Neural cell (in vitro differentiated cells): ENCODE results near the gene FNDC3B. TPM values are rescaled to one million over a fixed set of nuclear protein-coding genes. Genes with fewer than 3 reads are reported as not detected.

ENCODE experiments used
- H2AFZ ChIP-seq: fragments of 200-600, 300-800 bp; sonication (generic), shearing (Covaris generic); 2 replicates; pipeline ENCODE4 v1.6.0; 2014; ENCODE audit warnings: low read depth, mild to moderate bottlenecking, antibody characterized with exemption, low read length, moderate library complexity
- H3F3A ChIP-seq: fragments of 200-600 bp; shearing (Covaris generic); 2 replicates; pipeline ENCODE4 v1.6.1; 2016; ENCODE audit warnings: mild to moderate bottlenecking, moderate library complexity, mixed read lengths, antibody characterized with exemption, low read length; ENCODE audit not compliant: insufficient read depth, poor library complexity, severe bottlenecking
- H3K27ac ChIP-seq: fragments of 200-600, 300-800 bp; sonication (generic), shearing (Covaris generic); 2 replicates; pipeline ENCODE4 v1.5.1; 2014; ENCODE audit warnings: mild to moderate bottlenecking, low read length, moderate library complexity
- H3K27me3 ChIP-seq: fragments of 300-800, 200-600 bp; sonication (generic), shearing (Covaris generic); 2 replicates; pipeline ENCODE4 v1.6.0; 2014; ENCODE audit warnings: mild to moderate bottlenecking, low read depth, low read length, moderate library complexity; ENCODE audit not compliant: insufficient read depth
- H3K36me3 ChIP-seq: fragments of 300-800, 200-600 bp; sonication (generic), shearing (Covaris generic); 2 replicates; pipeline ENCODE4 v1.5.1; 2014; ENCODE audit warnings: mild to moderate bottlenecking, antibody characterized with exemption, low read length, moderate library complexity; ENCODE audit not compliant: insufficient read depth
- H3K4me2 ChIP-seq: fragments of 300-800, 200-600 bp; sonication (generic), shearing (Covaris generic); 2 replicates; pipeline ENCODE4 v1.6.0; 2014; ENCODE audit warnings: mild to moderate bottlenecking, low read length
- H3K4me3 ChIP-seq: fragments of 300-800, 200-600 bp; sonication (generic), shearing (Covaris generic); 2 replicates; pipeline ENCODE4 v1.5.1; 2014; ENCODE audit warnings: mild to moderate bottlenecking, low read length, moderate library complexity
- H3K79me2 ChIP-seq: fragments of 200-600 bp; shearing (Covaris generic); replicated peaks from 2 replicates; pipeline ENCODE4 v1.6.0; 2014; ENCODE audit warnings: mild to moderate bottlenecking, low read length, moderate library complexity; ENCODE audit not compliant: insufficient read depth
- H3K9ac ChIP-seq: fragments of 300-800, 200-600 bp; sonication (generic), shearing (Covaris generic); 2 replicates; pipeline ENCODE4 v1.6.1; 2016; ENCODE audit warnings: mild to moderate bottlenecking, low read length, mixed read lengths
- H3K9me2 ChIP-seq: fragments of 200-600 bp; shearing (Covaris generic); 2 replicates; pipeline ENCODE4 v1.6.1; 2016; ENCODE audit warnings: mild to moderate bottlenecking, low read length, mixed read lengths; ENCODE audit not compliant: insufficient read depth
- H3K9me3 ChIP-seq: fragments of 200-600, 300-800 bp; sonication (generic), shearing (Covaris generic); 2 replicates; pipeline ENCODE4 v1.6.1; 2016; ENCODE audit warnings: mild to moderate bottlenecking, mixed run types, low read length, moderate library complexity, mixed read lengths
- H4K20me1 ChIP-seq: fragments of 200-600 bp; shearing (Covaris generic); 2 replicates; pipeline ENCODE4 v1.6.1; 2016; ENCODE audit warnings: mild to moderate bottlenecking, mixed run types; ENCODE audit not compliant: insufficient read depth
- EP300 ChIP-seq: fragments of 450-650 bp; conservative IDR thresholded peaks from 2 replicates; pipeline ENCODE4 v1.6.1; 2014; ENCODE audit warnings: antibody characterized with exemption, mild to moderate bottlenecking, moderate library complexity; ENCODE audit not compliant: poor library complexity, severe bottlenecking
- EZH2 ChIP-seq: fragments of 200-600, 300-800 bp; shearing (Covaris generic), sonication (generic); IDR thresholded peaks from 2 replicates; pipeline ENCODE4 v1.6.1; 2014; ENCODE audit warnings: antibody characterized with exemption, low read length, borderline replicate concordance, mild to moderate bottlenecking; ENCODE audit not compliant: insufficient read depth, poor library complexity, severe bottlenecking
- MXI1 ChIP-seq: fragments of 450-650 bp; conservative IDR thresholded peaks from 2 replicates; pipeline ENCODE4 v1.6.1; 2014; ENCODE audit warnings: antibody characterized with exemption, mild to moderate bottlenecking; ENCODE audit not compliant: poor library complexity, severe bottlenecking
- POLR2AphosphoS5 ChIP-seq: IDR thresholded peaks from 2 replicates; pipeline ENCODE4 v1.6.1; 2012
- RAD21 ChIP-seq: fragments of 450-650 bp; conservative IDR thresholded peaks from 2 replicates; pipeline ENCODE4 v1.6.1; 2014; ENCODE audit warnings: antibody characterized with exemption, mild to moderate bottlenecking, moderate library complexity
- SMC3 ChIP-seq: fragments of 450-650 bp; conservative IDR thresholded peaks from 2 replicates; pipeline ENCODE4 v1.6.1; 2014; ENCODE audit warnings: antibody characterized with exemption, mild to moderate bottlenecking, moderate library complexity; ENCODE audit not compliant: poor library complexity
- TAF1 ChIP-seq: IDR thresholded peaks from 2 replicates; pipeline ENCODE4 v1.6.1; 2012; ENCODE audit warnings: low read depth
- polyA plus RNA-seq: library from polyadenylated mRNA; depleted of rRNA; stranded (reverse); fragments of >200 nt; gene quantifications from 2 replicates; pipeline ENCODE4 v1.2.3, GENCODE V29; 2014
- TF ChIP-seq, protein P1 (sequence below): IDR thresholded peaks from 2 replicates; pipeline ENCODE4 v1.6.1; 2012; ENCODE audit warnings: borderline replicate concordance
- TF ChIP-seq, protein P2 (sequence below): fragments of 450-650 bp; IDR thresholded peaks from 2 replicates; pipeline ENCODE4 v1.5.1; 2014; ENCODE audit warnings: antibody characterized with exemption, mild to moderate bottlenecking, moderate library complexity; ENCODE audit not compliant: poor library complexity, severe bottlenecking

Gene FNDC3B
- polyA plus RNA-seq, 1 donor from 2014 or later, result 4.9 TPM

DNA sequence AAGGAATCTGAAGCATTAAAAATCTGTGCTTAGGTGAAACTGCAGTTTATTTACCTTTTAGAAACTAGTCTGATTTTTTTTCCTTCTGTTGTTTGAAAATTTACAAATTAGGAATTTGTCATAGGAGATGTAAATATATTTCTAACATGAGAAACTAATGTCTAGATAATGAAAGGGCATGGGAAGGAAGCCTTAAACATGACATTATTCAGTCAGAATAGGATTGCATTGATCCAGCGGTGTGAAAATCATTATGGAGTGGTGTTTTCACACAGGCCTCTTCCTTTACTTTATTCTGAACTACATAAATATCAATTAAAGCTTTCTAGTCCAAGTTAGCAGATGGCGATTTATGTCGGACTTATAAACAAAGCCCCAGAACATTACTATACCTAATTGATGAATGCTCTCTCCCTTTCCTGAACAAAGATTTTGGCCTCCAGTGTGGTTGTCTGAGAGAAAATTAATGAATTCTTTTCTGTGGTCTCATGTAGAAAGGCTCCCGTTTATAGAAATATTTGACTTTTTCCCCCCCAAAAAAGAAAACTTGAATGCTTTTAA lies 37.9 kb downstream of the FNDC3B start:
- peaks cover 26% of the 10 kb centered on the region for H3K79me2 ChIP-seq
- H3K36me3 ChIP-seq, result no peaks in the 10 kb centered on the region
- H3K9me2 ChIP-seq, result no peaks in the 10 kb centered on the region
- no peak overlapping the region for H3K4me2 ChIP-seq
- H3K9me3 ChIP-seq, result no peaks in the 10 kb centered on the region
- no peak overlapping the region for H3K9ac ChIP-seq
- H2AFZ ChIP-seq, result no peak overlapping the region
- H3F3A ChIP-seq, result no peaks in the 10 kb centered on the region
- H3K4me3 ChIP-seq, result no peak overlapping the region
- no peaks in the 10 kb centered on the region for H4K20me1 ChIP-seq
- TF ChIP-seq EP300, result no peak
- no peak for TF ChIP-seq RAD21
- no peak for TF ChIP-seq SMC3
- TF ChIP-seq EZH2, result no peak
- TF ChIP-seq, protein P1, sequence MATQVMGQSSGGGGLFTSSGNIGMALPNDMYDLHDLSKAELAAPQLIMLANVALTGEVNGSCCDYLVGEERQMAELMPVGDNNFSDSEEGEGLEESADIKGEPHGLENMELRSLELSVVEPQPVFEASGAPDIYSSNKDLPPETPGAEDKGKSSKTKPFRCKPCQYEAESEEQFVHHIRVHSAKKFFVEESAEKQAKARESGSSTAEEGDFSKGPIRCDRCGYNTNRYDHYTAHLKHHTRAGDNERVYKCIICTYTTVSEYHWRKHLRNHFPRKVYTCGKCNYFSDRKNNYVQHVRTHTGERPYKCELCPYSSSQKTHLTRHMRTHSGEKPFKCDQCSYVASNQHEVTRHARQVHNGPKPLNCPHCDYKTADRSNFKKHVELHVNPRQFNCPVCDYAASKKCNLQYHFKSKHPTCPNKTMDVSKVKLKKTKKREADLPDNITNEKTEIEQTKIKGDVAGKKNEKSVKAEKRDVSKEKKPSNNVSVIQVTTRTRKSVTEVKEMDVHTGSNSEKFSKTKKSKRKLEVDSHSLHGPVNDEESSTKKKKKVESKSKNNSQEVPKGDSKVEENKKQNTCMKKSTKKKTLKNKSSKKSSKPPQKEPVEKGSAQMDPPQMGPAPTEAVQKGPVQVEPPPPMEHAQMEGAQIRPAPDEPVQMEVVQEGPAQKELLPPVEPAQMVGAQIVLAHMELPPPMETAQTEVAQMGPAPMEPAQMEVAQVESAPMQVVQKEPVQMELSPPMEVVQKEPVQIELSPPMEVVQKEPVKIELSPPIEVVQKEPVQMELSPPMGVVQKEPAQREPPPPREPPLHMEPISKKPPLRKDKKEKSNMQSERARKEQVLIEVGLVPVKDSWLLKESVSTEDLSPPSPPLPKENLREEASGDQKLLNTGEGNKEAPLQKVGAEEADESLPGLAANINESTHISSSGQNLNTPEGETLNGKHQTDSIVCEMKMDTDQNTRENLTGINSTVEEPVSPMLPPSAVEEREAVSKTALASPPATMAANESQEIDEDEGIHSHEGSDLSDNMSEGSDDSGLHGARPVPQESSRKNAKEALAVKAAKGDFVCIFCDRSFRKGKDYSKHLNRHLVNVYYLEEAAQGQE, result no peak
- TF ChIP-seq TAF1, result no peak
- TF ChIP-seq MXI1, result no peak
- TF ChIP-seq POLR2AphosphoS5, result no peak
- TF ChIP-seq, protein P2, sequence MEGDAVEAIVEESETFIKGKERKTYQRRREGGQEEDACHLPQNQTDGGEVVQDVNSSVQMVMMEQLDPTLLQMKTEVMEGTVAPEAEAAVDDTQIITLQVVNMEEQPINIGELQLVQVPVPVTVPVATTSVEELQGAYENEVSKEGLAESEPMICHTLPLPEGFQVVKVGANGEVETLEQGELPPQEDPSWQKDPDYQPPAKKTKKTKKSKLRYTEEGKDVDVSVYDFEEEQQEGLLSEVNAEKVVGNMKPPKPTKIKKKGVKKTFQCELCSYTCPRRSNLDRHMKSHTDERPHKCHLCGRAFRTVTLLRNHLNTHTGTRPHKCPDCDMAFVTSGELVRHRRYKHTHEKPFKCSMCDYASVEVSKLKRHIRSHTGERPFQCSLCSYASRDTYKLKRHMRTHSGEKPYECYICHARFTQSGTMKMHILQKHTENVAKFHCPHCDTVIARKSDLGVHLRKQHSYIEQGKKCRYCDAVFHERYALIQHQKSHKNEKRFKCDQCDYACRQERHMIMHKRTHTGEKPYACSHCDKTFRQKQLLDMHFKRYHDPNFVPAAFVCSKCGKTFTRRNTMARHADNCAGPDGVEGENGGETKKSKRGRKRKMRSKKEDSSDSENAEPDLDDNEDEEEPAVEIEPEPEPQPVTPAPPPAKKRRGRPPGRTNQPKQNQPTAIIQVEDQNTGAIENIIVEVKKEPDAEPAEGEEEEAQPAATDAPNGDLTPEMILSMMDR, result no peak
- no peaks in the 10 kb centered on the region for H3K27me3 ChIP-seq
- no peak overlapping the region for H3K27ac ChIP-seq

GRCh38 chr3:172078244-172078643 lies 38.9 kb downstream of the FNDC3B start:
- Histone ChIP-seq H3K9me3 (no peaks in the 10 kb centered on the region), H3K9me2 (no peaks in the 10 kb centered on the region), H4K20me1 (no peaks in the 10 kb centered on the region), H3K4me3 (no peak overlapping the region), H3K27me3 (no peaks in the 10 kb centered on the region), H3K4me2 (no peak overlapping the region), H3K36me3 (no peaks in the 10 kb centered on the region), H2AFZ (no peak overlapping the region), H3K27ac (no peak overlapping the region), H3K79me2 (peaks cover 19% of the 10 kb centered on the region), H3K9ac (no peak overlapping the region), H3F3A (no peaks in the 10 kb centered on the region)
- TF ChIP-seq EZH2 (no peak), RAD21 (no peak), SMC3 (no peak), EP300 (no peak), TAF1 (no peak), POLR2AphosphoS5 (no peak), MXI1 (no peak)
- TF ChIP-seq, protein P1, result no peak
- TF ChIP-seq, protein P2, result no peak
